Measurements from ENCODE around the gene CLEC3B. TPM values are rescaled to one million over a fixed set of nuclear protein-coding genes. Genes with fewer than 3 reads are reported as not detected.
A peak's percentile ranks its signal among the peaks of the same experiment; 100 is the strongest.
"Not testable (repeated sequence)": the region's sequence is repeated elsewhere in the genome, so short reads cannot be mapped to it uniquely, and the experiment has no call there.

CLEC3B gene
- total RNA-seq: 0.60 to 1.2 TPM (median 0.66 TPM) in 3 replicates

GRCh38 chr3:45026038-45026437 lies at the start of gene CLEC3B:
Gene CLEC3B, plus strand, starts transcription at chr3:45026303. Its CDS starts 60 bp downstream, at chr3:45026363.
- peaks cover 4% of the 10 kb centered on the region for H3K4me1 Mint-ChIP-seq
- DNase-seq (ENCODE audit: low spot score in 2 of 2, unreplicated experiment in 2 of 2): no peak
- H3K27me3 Mint-ChIP-seq (ENCODE audit: low read depth): peaks cover 14% of the 10 kb centered on the region
- no peaks in the 10 kb centered on the region for H3K9me3 Mint-ChIP-seq
- no peak within 1 kb of the TSS for H3K4me3 Mint-ChIP-seq
- no peak within 1 kb of the TSS for H3K27ac Mint-ChIP-seq
- H3K36me3 Mint-ChIP-seq: no peaks in the 10 kb centered on the region
- no peak for TF ChIP-seq CTCF (IDR thresholded peaks at IDR 0.05; ENCODE audit: unreplicated experiment)

DNA sequence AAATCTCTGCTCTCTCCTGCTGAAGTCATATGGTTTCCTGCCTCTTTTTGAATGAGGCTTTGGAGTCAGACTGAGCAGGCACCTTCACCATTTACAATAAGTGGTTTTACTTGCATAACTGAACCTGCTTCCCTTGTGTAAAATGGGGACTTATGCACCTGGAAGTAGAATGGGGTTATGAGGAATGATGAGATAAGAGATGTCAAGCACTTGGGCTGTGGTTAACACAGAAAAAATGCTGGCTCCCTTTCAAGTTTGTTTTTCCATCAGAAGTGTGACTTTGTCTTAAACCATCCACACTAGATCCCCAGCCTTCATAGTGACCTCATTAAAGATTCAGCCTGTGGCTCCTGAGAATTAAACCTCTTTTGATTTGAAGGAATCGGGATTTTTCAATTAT lies 44.9 kb upstream of the CLEC3B start:
- Mint-ChIP-seq H3K27me3 (ENCODE audit: low read depth) (no peaks in the 10 kb centered on the region), H3K36me3 (peaks cover 11% of the 10 kb centered on the region), H3K9me3 (no peaks in the 10 kb centered on the region), H3K4me1 (peaks cover 34% of the 10 kb centered on the region), H3K4me3 (no peak overlapping the region), H3K27ac (no peak overlapping the region)
- TF ChIP-seq CTCF (IDR thresholded peaks at IDR 0.05; ENCODE audit: unreplicated experiment): no peak
- no peak for DNase-seq (ENCODE audit: low spot score in 2 of 2, unreplicated experiment in 2 of 2)

- no peaks in the 10 kb centered on the region for H3K27me3 Mint-ChIP-seq (ENCODE audit: low read depth)
- no peaks in the 10 kb centered on the region for H3K9me3 Mint-ChIP-seq
- no peak for TF ChIP-seq CTCF (IDR thresholded peaks at IDR 0.05; ENCODE audit: unreplicated experiment)
- peak overlapping the region; percentile 19 for H3K27ac Mint-ChIP-seq
- peaks cover 31% of the 10 kb centered on the region for H3K4me1 Mint-ChIP-seq
- H3K4me3 Mint-ChIP-seq: no peak overlapping the region
- no peak for DNase-seq (ENCODE audit: low spot score in 2 of 2, unreplicated experiment in 2 of 2)
- H3K36me3 Mint-ChIP-seq: peaks cover 13% of the 10 kb centered on the region
These were observed 44.4 kb upstream of the CLEC3B start for GRCh38 chr3:44981751-44982150.

DNA sequence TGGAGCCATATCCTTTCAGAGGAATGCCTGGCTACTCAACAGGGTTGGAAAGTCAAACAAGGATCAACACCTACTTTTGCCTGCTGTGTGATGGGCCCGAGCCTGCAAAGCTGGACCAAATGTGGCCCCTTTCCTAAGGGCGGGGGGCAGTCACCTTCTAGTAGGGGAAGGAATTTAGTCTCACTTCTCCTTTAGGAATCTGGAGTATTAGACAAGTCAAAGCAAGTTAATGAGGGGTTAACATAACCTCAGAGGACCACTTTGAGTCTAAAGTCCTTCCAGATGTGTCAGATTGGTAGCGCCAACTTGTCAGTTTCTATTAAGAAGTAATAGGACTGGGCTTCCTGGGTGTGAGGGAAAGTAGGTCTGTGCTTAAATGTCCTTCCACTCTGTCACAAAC lies 43.3 kb upstream of the CLEC3B start:
- no peak for DNase-seq (ENCODE audit: low spot score in 2 of 2, unreplicated experiment in 2 of 2)
- TF ChIP-seq CTCF (IDR thresholded peaks at IDR 0.05; ENCODE audit: unreplicated experiment): no peak
- no peaks in the 10 kb centered on the region for H3K27me3 Mint-ChIP-seq (ENCODE audit: low read depth)
- peak overlapping the region; percentile 47 for H3K27ac Mint-ChIP-seq
- peaks cover 27% of the 10 kb centered on the region for H3K4me1 Mint-ChIP-seq
- H3K36me3 Mint-ChIP-seq: peaks cover 13% of the 10 kb centered on the region
- H3K4me3 Mint-ChIP-seq: no peak overlapping the region
- no peaks in the 10 kb centered on the region for H3K9me3 Mint-ChIP-seq

GRCh38 chr3:44983484-44983941 lies 42.6 kb upstream of the CLEC3B start:
- peaks cover 13% of the 10 kb centered on the region for H3K36me3 Mint-ChIP-seq
- peaks cover 26% of the 10 kb centered on the region for H3K4me1 Mint-ChIP-seq
- H3K9me3 Mint-ChIP-seq: no peaks in the 10 kb centered on the region
- no peak overlapping the region for H3K4me3 Mint-ChIP-seq
- no peaks in the 10 kb centered on the region for H3K27me3 Mint-ChIP-seq (ENCODE audit: low read depth)
- no peak for TF ChIP-seq CTCF (IDR thresholded peaks at IDR 0.05; ENCODE audit: unreplicated experiment)
- peak overlapping the region; percentile 56 for H3K27ac Mint-ChIP-seq
- no peak for DNase-seq (ENCODE audit: low spot score in 2 of 2, unreplicated experiment in 2 of 2)

DNA sequence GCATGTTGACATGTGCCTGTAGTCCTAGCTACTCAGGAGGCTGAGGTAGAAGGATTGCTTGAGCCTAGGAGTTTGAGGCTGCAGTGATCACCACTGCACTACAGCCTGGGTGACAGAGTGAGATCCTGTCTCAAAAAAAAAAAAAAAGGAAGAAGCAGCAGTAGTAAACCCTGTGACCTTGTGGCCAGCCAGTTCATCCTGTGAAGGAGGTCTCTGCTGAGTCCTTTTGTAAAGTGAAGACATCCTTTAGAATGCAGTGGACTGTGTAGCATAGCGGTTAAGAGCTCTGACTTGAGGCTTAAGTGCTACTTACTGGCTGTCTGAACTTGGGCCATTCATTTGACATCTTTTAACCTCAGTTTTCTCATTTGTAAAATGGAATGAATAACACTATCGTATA lies 41.8 kb upstream of the CLEC3B start:
- no peak overlapping the region for H3K4me3 Mint-ChIP-seq
- no peak overlapping the region for H3K27ac Mint-ChIP-seq
- no peak for DNase-seq (ENCODE audit: low spot score in 2 of 2, unreplicated experiment in 2 of 2)
- H3K36me3 Mint-ChIP-seq: peaks cover 13% of the 10 kb centered on the region
- TF ChIP-seq CTCF (IDR thresholded peaks at IDR 0.05; ENCODE audit: unreplicated experiment): no peak
- peaks cover 25% of the 10 kb centered on the region for H3K4me1 Mint-ChIP-seq
- no peaks in the 10 kb centered on the region for H3K9me3 Mint-ChIP-seq
- no peaks in the 10 kb centered on the region for H3K27me3 Mint-ChIP-seq (ENCODE audit: low read depth)

- not testable (repeated sequence) for DNase-seq (ENCODE audit: low spot score in 2 of 2, unreplicated experiment in 2 of 2); H3K9me3 Mint-ChIP-seq; H3K27me3 Mint-ChIP-seq (ENCODE audit: low read depth); H3K27ac Mint-ChIP-seq; H3K4me3 Mint-ChIP-seq
- H3K36me3 Mint-ChIP-seq: peaks cover 13% of the 10 kb centered on the region
- H3K4me1 Mint-ChIP-seq: peaks cover 23% of the 10 kb centered on the region
These were observed 39.8 kb upstream of the CLEC3B start for GRCh38 chr3:44986330-44986729.
